Esophagus squamous epithelium (tissue), 5 donors: ENCODE data around the gene RAB8A. TPM values are rescaled to one million over a fixed set of nuclear protein-coding genes. Genes with fewer than 3 reads are reported as not detected.
"Not testable (repeated sequence)": the region's sequence is repeated elsewhere in the genome, so short reads cannot be mapped to it uniquely, and the experiment has no call there.

Experiments
- DNase-seq: peaks from one replicate; lab custom pipeline; 2025; lab: John Stamatoyannopoulos, UW
- H3K27ac ChIP-seq, 4 donors: fragments of 200-600 bp; sonication (generic); one replicate each; pipeline ENCODE4 v1.5.1; 2016 to 2019; ENCODE audit warnings: mild to moderate bottlenecking in 1 of 4
- H3K27me3 ChIP-seq, 4 donors: fragments of 200-600 bp; sonication (generic); 1 replicate in 3 of 4; 2 replicates in 1 of 4; pipeline versions ENCODE4 v1.5.1 to v1.6.0; 2017 to 2021; ENCODE audit warnings: antibody characterized with exemption in 1 of 4
- H3K36me3 ChIP-seq, 3 donors: fragments of 200-600 bp; sonication (generic); one replicate each; pipeline ENCODE4 v1.5.1; 2016 to 2019
- H3K4me1 ChIP-seq, 3 donors: fragments of 200-600 bp; sonication (generic); one replicate each; pipeline ENCODE4 v1.5.1; 2017 to 2019
- H3K4me3 ChIP-seq, 4 donors: fragments of 200-600 bp; sonication (generic); 1 replicate in 3 of 4; 2 replicates in 1 of 4; pipeline ENCODE4 v1.5.1; 2016 to 2019; ENCODE audit warnings: mild to moderate bottlenecking in 2 of 4, moderate library complexity in 1 of 4
- H3K9me3 ChIP-seq, 3 donors: fragments of 200-600 bp; sonication (generic); one replicate each; pipeline ENCODE4 v1.5.1; 2016 to 2019
- CTCF ChIP-seq, 6 experiments: fragments of 450-650 bp in 4 of 6; fragments of 200-600 bp in 2 of 6; sonication (generic) in 2 of 6; IDR thresholded peaks; one replicate each; pipeline ENCODE4 v1.5.1; 2016 to 2019; ENCODE audit warnings: antibody characterized with exemption in 6 of 6, mild to moderate bottlenecking in 4 of 6, moderate library complexity in 4 of 6
- POLR2A ChIP-seq, 4 donors: fragments of 450-650 bp; IDR thresholded peaks; one replicate each; pipeline ENCODE4 v1.6.1; 2017; ENCODE audit warnings: antibody characterized with exemption in 4 of 4, mild to moderate bottlenecking in 4 of 4, moderate library complexity in 3 of 4
- WGBS, 2 donors: methylation state at CpG; one replicate each; pipeline ENCODE4 v1.1.5; 2018; 5-methylcytosine and 5-hydroxymethylcytosine counted together
- intact Hi-C: fragments of 100-400 bp; cut with DNase I; formaldehyde crosslinking; loops from one replicate; pipeline ENCODE4 v1.15.0; 2022
- total RNA-seq, 4 donors: library from RNA; depleted of rRNA; stranded (reverse); fragments of >200 nt; gene quantifications; one replicate each; pipeline ENCODE4 v1.1.0, GENCODE V29; 2016
- donor health status: DM: yes; HTN: yes; CAD: no.

Gene RAB8A
- total RNA-seq, 4 donors from 2014 or later = 39.5 to 70.9 (median 46.4) TPM

- DNase-seq = no peak
- H3K4me1 ChIP-seq = peaks cover 36 to 97% (median 39%) of the 10 kb centered on the region in 3 donors
- peak overlapping the region; percentile 91 to 100 (median 99) for H3K27ac ChIP-seq
- peak overlapping the region; percentile 59 to 91 (median 86) for H3K4me3 ChIP-seq
- H3K27me3 ChIP-seq = no peaks in the 10 kb centered on the region
- peaks cover 17 to 46% (median 17%) of the 10 kb centered on the region in 3 donors for H3K36me3 ChIP-seq
- TF ChIP-seq CTCF (IDR thresholded peaks at IDR 0.05) (no peak), POLR2A (IDR thresholded peaks at IDR 0.05) (no peak)
- no peaks in the 10 kb centered on the region for H3K9me3 ChIP-seq
- 8% methylated on average over 11 to 12 of the region's 16 CpGs for WGBS, 2 donors
- intact Hi-C loops = no loop called here
Observed at GRCh38 chr19:16077984-16078758, 33.5 kb upstream of the RAB8A start.

- intact Hi-C loops = no loop called here
- peaks cover 38 to 98% (median 43%) of the 10 kb centered on the region in 3 donors for H3K4me1 ChIP-seq
- H3K9me3 ChIP-seq = no peaks in the 10 kb centered on the region
- TF ChIP-seq POLR2A (IDR thresholded peaks at IDR 0.05) (peak in 1 of 4 donors; percentile 64), CTCF (IDR thresholded peaks at IDR 0.05) (no peak)
- peak overlapping the region; percentile 59 to 91 (median 86) for H3K4me3 ChIP-seq
- peak overlapping the region; percentile 91 to 100 (median 99) for H3K27ac ChIP-seq
- H3K27me3 ChIP-seq = no peaks in the 10 kb centered on the region
- H3K36me3 ChIP-seq = peaks cover 17 to 46% (median 25%) of the 10 kb centered on the region in 3 donors
- no peak for DNase-seq
- 1 to 2% methylated on average over 17 of the region's 17 CpGs for WGBS, 2 donors
Observed at GRCh38 chr19:16078759-16079707, 32.7 kb upstream of the RAB8A start.

- DNase-seq = no peak
- no peaks in the 10 kb centered on the region for H3K27me3 ChIP-seq
- peaks cover 61 to 91% (median 66%) of the 10 kb centered on the region in 3 donors for H3K36me3 ChIP-seq
- H3K4me1 ChIP-seq = peaks cover 40 to 99% (median 52%) of the 10 kb centered on the region in 3 donors
- peak overlapping the region in 3 of 4 donors; percentile 33 to 99 (median 99) for H3K27ac ChIP-seq
- no peak overlapping the region for H3K4me3 ChIP-seq
- no peaks in the 10 kb centered on the region for H3K9me3 ChIP-seq
- intact Hi-C loops = no loop called here
- no peak for TF ChIP-seq CTCF (IDR thresholded peaks at IDR 0.05)
- TF ChIP-seq POLR2A (IDR thresholded peaks at IDR 0.05) = no peak
- 71 to 99% methylated on average over 8 to 9 of the region's 11 CpGs for WGBS, 2 donors
Observed at GRCh38 chr19:16084067-16084685, 27.5 kb upstream of the RAB8A start.

GRCh38 chr19:16085115-16085514, 26.6 kb upstream of the RAB8A start:
- intact Hi-C loops = no loop called here
- no peak for TF ChIP-seq CTCF (IDR thresholded peaks at IDR 0.05)
- no peak for TF ChIP-seq POLR2A (IDR thresholded peaks at IDR 0.05)
- H3K4me1 ChIP-seq = peaks cover 31 to 89% (median 44%) of the 10 kb centered on the region in 3 donors
- H3K27ac ChIP-seq = peak overlapping the region in 3 of 4 donors; percentile 33 to 99 (median 75)
- H3K27me3 ChIP-seq = no peaks in the 10 kb centered on the region
- WGBS, 2 donors = 56 to 59% methylated on average over 6 of the region's 6 CpGs
- H3K9me3 ChIP-seq = no peaks in the 10 kb centered on the region
- H3K4me3 ChIP-seq = no peak overlapping the region
- no peak for DNase-seq
- peaks cover 69 to 100% (median 74%) of the 10 kb centered on the region in 3 donors for H3K36me3 ChIP-seq

- peaks cover 76 to 100% (median 87%) of the 10 kb centered on the region in 3 donors for H3K36me3 ChIP-seq
- H3K9me3 ChIP-seq, H3K4me3 ChIP-seq, H3K27me3 ChIP-seq, intact Hi-C loops, DNase-seq: not testable (repeated sequence)
- H3K27ac ChIP-seq = peak overlapping the region; percentile 28 to 78 (median 68)
- peaks cover 22 to 66% (median 27%) of the 10 kb centered on the region in 3 donors for H3K4me1 ChIP-seq
- WGBS, 2 donors = 69 to 79% methylated on average over 11 of the region's 11 CpGs
Observed at GRCh38 chr19:16087404-16087803, 24.3 kb upstream of the RAB8A start.
